IPS DF 19.7 (cell line): Measurements from ENCODE around the gene SLC7A8.
"Not testable (repeated sequence)": the region's sequence is repeated elsewhere in the genome, so short reads cannot be mapped to it uniquely, and the experiment has no call there.

Source experiments
- DNase-seq: peaks from one replicate; pipeline ENCODE4 v3.0.0-alpha.2; 2013; ENCODE audit warnings: low read depth, low spot score

Gene SLC7A8

DNA sequence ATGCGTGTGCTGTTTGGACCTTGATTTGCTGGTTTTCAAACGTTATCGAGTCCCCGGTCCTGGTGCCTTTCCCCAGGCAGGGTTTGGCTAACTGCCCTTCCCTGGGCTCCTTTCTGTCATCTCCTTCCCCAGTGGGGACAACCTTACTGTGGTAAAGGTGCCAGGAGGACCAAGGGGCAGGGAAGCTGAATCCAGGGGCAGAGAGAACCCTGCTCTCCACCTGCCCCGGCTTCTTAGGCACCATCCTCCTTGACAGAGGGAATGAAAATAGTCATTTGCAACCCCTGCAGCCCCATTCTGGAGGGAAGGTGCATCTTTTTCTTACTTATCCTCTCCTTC is 69.4 kb downstream of the SLC7A8 start:
- DNase-seq, result no peak

DNA sequence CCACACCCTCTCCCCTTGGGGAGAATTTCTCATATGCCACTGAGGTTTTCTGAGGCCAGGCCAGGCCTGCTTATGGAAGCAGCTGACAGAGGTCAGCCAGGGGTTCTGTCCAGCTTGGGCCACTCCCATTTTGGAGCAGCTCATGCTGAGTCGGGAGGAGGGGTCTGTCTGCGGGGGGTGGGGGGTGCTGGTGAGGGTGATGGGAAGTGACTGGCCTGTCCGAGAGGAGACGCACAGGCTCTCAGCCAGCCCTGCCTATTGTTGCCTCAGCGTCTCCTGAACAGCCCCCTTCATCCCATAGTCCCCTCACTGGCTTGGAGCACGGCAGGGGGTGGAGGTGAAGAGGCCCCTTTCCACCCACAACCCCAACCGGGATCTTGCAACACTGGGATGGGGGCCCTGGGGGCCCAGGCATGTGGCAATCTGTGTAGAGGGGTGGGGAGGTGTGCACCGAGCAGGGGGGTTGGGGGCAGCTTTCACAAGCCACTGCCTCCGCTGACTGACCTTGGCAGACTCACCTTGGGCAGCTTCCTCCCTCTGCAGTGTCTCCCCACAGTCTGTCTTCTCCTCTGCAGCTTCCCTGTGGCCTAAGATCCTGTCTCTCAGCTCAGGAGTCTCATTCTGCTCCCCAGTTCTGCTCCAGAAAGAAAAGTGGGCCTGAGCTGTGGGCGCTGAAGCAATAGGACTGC is 69.9 kb downstream of the SLC7A8 start:
- no peak for DNase-seq

DNA sequence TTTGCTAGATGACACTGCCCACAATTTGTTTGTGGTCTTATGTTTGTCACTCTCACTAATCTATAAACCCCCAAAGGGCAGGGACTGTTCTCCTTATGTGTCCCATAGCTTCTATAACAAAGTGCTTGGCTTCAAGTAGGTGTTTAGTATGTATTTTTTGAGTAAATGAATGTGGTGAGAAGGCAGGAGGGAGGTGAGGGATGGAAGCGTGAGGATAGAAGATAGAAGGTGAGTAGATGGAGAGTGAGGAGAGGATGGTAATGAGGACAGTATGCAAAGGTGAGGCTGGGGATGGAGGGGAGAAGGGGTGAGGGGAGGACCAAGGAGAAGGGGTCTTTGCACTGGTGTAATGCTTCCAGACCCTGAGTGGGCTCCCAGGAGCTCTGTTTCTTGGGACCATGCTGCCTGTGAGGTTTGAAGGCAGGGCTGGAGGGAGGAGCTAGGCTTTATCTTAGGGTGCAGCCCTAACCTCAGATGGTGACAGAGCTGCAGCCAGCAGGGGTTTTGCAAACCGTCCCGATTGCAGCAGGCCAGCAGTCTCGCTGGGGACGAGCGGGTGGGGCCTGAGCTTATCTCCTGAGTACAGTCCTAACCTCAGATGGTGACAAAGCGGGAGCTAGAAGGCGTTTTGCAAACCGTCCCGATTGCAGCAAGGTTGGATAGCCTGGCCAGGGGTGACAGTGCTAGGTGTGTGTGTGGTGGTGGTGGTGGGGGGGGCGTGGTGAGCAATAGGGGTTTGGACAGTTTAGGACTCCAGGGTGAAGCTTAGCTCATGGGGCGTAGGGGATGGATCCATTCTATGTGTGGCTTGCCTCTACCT is 70.9 kb downstream of the SLC7A8 start:
- DNase-seq, result no peak

DNA sequence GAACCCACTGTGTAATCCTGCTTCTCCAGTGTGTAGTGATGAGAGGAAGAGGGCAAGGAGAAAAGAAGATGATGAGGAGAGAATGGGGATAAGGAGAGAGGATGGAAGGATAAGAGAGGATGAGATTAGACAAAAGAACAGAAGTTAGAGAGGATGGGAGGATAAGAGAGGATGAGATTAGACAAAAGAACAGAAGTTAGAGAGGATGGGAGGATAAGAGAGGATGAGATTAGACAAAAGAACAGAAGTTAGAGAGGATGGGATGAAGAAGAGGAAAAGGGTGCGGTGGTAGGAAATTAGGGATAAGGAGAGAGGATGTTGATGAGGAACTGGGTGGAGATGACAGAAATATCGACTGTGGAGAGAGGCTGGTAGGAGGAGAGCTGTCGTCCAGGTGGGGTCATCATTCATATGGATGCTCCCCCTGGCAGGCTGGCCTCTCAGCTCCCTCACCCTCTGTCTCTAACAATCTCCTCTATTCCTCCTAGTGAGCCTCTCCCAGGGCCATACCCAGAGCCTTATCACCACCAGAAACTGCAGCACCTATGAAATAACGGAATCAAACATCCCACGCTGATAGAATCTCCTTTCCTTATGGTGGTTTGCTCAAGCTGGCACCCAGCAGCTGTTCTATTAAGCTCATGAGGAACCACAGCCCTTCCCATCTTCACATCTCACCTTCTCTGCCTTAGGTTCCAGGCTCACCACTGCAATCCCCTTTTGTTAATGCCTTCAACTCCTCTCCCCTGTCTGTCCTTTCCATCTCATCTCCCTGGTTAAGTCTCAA is 72.7 kb downstream of the SLC7A8 start:
- DNase-seq, result no peak

DNA sequence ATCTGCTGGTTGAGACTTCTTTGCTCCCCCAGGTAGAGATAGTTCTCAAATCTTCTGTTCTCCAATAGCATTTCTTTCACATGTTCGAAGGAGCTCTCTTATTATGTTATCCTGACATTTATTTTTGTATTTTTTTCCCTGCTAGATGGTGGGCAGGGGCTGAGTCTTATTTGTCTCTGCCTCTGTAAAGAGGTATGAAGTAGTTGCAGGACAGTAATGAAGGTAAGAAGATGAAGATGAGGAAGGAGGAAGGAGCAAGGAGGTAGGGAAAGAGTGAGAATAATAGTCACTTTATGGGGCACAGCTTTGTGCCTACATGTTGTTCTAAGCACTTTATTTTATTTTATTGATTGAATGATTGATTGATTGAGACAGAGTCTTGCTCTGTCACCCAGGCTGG is 73.7 kb downstream of the SLC7A8 start:
- no peak for DNase-seq

DNA sequence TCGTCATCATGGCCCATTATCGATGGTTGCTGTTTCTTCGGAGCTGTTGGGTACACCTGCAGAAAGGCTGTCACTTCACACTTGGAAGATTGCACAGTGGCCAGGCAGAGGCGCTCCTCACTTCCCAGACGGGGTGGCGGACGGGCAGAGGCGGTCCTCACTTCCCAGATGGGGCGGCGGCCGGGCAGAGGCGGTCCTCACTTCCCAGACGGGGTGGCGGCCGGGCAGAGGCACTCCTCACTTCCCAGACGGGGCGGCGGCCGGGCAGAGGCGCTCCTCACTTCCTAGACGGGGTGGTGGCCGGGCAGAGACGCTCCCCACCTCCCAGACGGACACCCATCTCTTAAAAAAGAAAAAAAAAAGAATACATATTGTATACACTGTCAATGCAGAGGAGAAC is 75.3 kb downstream of the SLC7A8 start:
- DNase-seq, result not testable (repeated sequence)

DNA sequence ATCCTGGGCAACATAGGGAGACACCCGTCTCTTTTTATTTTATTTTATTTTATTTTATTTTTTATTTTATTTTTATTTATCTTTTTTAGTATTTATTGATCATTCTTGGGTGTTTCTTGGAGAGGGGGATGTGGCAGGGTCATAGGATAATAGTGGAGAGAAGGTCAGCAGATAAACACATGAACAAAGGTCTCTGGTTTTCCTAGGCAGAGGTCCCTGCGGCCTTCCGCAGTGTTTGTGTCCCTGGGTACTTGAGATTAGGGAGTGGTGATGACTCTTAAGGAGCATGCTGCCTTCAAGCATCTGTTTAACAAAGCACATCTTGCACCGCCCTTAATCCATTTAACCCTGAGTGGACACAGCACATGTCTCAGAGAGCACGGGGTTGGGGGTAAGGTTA is 75.8 kb downstream of the SLC7A8 start:
- not testable (repeated sequence) for DNase-seq

DNA sequence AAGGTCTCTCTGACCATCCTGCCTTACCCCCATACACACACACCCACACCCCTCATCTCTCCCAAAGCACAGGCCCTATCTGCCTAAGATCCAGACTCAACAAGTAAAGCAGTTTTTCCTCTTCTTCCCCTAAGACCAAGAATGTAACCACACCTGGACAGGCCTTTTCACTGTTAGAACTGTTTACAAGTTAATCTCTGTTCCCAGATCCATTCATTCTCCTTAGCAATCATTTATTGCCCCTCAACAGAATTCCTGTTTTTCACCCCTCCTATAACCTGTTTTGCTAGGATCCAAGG is 76.8 kb downstream of the SLC7A8 start:
- DNase-seq, result no peak

DNA sequence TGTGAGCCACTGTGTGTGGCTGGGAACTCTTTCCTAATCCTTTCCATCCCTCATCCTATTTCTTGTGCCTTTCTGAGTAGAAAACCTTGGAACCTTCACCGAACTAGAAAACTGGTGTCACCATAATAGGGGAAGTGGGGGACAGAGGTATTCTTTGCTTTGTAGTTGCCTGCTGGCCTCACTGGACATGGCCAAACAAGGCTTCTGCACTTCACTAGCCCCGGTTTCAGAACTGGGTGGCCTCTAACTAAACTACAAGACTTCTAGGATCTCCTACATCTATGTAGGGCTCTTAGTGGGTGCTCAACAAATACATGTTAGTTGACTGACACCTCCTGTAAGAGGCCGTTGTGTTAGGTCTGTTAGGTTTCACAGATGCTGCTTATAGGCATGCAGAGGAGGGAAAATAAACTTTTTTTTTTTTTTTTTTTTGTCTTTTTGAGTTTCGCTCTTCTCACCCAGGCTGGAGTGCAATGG is 78.1 kb downstream of the SLC7A8 start:
- DNase-seq, result no peak

DNA sequence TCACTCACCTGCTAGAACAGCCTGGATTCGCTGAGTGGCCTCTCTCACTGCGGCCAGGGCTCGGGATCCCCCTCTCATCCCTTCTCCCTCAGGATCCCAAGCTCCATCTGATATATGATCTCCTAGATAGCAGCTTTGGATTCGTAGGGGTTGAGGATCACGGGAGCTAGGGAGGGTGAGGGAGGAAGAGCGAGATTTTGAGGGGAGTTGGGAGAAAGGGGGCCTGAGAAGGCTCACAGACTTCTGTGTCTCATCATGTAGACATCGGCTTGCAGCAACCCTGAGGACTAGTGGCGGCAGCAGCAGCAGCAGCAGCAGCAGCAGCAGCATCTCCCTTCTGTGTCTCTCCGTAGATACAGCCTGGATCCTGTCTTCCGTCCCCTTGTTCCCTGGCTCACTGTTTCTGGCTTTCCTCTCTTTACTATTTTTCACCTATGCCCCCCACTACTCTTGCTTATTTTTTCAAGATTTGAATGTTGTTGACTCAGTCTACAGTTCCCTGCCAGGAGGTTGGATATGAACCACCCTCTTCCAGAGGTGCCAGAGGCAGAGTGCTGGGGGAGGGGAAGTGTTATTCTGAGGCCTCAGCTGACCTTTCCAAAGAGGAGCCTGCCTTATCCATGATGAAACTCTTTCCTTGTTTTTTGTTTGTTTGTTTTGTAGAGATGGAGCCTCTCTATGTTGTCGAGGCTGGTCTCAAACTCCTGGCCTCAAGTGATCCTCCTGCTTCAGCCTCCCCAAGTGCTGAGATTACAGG is 78.7 kb downstream of the SLC7A8 start, which contains the start of gene CIROP:
Gene CIROP, minus strand, starts transcription at position 399 of the 757 bp plus-strand sequence. Its CDS starts 69 bp downstream, at position 330.
- no peak for DNase-seq

DNA sequence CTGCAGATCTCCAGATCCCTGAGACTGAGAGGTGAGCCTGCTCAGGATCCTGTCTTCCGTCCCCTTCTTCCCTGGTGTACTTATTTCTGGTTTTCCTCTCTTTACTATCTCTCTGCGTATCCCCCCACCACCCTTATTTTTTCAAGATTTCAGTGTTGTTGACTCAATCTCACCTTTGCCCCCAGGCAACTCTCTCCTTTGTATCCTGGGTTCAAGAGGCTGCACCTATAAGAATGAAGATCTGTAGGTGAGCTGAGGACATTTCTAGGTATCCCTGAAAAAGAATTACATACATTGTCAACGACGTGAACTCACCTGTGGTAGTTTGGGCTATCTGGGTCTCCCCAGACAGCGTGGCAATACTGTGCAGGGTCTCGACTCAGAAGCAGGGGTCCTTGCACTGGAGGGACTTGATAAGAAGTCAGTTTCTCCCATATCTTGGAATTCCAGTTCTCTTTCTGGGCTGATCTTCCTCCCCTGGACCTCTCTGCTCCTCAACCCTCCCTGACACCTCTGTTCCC is 79.3 kb downstream of the SLC7A8 start:
- no peak for DNase-seq

DNA sequence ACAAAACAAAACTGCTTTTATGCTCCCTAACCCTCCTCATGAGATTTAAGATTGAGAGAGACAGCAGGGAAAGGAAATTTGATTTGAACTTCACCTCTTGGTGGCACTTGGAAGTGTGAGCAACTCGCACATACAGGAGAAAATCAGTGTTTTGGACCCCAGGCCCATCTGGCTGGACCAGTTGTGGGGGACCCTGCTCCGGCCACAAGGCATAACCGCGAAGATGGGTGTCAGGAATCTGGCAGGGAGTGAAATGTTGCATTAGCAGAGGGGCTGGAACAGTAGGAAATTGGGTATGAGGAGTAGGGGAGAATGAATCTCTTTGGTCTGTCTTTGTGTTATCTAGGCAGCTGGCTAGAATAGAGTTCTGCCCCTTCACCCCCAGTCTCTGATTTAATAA is 79.9 kb downstream of the SLC7A8 start:
- no peak for DNase-seq

DNA sequence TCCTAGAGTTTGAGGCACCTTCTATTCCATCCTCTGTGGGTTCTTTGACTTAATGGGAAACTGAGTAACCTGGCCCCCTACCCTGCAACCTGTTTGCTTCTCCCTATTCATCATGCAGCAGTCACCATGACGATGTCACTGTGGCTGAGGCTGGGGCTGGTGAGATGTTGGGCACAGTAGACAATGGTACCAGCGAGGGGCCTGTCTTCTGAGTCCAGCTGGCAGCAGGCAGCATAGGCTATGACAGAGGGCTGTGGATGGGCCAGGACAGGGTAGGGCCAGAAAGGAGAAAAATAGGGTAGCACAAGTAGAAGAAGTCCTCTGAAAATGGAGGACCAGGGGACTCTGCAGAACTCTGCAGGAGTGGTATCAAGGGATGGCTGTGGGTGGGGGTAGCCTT is 80.7 kb downstream of the SLC7A8 start:
- DNase-seq, result no peak

DNA sequence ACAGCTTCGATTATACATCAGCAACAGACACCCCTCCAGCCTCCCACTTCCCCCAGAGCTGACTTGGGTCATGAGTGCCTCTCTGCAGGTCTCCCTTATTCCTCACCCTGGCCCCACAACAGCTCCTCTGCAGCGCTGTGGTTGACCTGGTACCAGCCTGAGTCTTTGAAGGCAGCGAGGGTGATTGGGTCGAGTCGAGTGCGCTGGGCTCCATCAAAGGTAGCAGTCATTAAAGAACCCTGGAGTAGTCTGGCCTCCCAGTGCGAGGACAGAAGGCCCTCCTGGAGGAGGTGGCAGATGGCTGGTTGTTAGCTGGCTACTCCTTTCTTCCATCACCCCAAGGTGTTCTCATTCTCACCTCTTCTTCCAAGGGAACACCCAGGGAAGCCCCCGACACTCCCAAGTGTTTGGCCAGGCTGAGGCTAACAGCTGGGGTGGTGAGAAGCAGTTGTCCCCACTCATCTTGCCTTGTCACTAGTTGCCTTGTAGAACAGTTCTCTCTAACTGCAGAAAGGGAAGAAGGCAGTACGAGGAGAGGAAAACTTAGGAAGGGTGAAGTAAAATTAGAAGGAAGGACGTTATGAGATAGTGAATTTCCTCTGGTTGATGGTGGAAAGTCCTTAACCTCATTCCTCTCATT is 81.4 kb downstream of the SLC7A8 start:
- no peak for DNase-seq

DNA sequence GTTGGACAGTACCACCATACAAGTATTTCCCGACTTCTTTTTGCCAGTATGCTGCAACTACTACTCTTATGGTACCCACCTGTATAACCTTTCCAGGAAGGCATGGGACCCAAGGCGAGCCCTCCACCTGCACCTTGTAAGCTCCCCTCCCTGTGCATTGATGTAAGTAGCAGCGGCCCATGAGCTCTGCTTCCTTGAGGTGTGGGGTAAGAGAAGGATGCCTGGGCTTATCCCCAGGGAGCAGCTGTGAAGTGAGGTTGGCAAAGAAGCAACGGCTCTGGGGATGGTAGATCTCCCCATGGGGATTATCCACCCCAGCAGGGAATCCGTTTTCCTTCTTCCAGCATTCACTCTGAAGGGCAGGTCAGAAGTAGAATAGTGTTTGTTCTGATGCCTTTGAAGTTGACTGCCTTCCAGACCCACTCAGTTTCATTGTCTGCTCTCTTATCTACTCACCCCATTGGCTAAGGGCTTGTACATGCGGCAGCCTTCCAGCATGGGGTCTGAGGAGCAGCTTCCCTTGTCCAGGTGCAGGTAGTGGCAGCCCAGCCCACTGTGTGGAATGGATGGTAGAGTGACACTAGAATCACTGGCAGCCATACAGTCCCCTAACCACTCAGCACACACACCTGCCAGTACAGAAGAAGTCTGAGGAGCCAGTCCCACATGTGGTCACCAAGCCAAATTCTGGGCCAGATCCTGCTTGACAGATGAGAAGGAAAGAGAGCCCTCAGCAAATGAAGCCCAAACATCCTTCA is 82.1 kb downstream of the SLC7A8 start:
- DNase-seq, result no peak

DNA sequence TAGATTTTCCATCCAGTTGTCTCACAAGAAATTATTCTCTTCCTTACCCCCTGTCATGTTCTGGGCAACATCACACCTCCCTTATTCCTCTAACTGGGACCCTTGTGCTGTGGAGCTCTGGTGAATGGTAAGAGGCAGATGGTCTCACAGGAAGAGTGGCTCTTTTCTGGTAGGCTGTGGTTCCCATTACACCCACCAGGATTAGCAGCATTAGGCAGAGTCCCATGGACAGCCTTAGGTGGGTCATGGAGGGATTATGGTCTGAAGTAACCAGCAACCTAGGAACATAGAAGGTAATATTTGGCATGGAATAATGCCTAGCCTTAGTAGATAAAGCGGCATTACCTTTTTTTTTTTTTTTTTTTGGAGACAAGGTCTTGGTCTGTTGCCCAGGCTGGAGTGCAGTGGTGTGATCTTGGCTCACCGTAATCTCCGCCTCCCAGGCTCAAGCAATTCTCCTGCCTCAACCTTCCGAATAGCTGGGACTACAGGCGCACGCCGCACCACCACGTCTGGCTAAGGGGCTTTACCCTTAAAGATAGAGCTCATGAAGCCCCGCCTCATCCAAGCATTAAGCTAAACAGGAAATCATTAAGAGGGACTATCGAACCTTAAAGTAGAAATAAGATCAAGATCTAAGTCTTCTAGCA is 84.1 kb downstream of the SLC7A8 start:
- no peak for DNase-seq

DNA sequence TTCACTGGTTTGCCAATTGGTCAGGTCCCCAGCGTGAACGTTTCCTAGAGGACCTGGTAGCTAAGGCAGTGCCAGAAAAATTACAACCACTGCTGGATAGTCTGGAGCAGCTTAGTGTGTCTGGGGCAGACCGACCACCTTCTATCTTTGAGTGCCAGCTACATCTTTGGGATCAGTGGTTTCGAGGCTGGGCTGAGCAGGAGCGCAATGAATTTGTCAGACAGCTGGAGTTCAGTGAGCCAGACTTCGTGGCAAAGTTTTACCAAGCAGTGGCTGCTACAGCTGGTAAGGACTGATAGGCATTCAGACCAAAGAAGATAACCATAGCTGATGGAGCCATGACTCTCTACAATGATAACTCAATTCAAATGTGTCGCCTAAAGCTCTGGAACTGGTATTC is 85.7 kb downstream of the SLC7A8 start:
- no peak for DNase-seq

DNA sequence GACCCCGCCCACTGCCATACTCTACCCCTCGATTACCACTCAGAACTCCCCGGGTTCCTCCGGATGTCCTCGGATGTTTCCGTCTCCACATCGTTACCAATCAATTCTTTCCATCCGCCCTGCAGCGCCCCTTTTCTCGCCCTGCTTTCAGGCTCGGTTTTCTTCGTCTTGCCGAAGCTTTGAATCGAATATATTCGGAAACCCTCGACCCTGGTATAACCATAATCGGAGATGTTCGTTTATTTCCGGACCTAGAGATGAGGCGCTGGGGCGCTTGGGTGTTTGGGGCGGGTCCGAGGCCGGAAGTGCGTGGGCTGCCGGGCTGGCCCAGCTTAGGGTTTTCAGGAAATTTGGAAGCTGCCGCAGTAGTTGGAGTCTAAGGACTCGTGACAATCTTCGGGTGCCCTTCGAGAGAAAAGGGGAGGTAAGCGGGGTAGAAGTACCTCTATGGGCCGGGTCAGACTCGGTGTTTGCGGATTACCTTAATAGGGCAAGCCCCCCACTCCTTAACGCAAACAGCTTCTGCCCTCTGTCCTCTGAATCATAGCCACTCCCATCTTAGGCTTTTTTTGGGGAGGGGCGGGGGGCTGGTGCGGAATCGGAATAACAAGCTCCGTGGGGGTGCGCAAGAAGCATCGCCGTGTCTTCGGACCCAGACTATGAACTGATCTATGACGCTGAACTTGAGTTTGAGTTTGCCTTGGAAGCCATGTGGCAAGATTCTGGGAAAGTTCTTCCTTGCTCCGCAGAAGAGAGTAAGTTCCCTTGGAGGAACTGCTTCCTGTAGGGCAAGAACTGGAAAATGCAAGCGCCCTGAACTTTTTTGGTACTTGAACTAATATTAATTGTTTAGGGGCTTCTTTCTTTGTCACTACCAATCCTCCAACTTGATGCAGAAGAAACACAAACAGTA is 88.0 kb downstream of the SLC7A8 start, which contains the start of gene C14orf119:
Gene C14orf119, plus strand, starts transcription at position 310 of the 913 bp plus-strand sequence. CDS start 2,154 bp downstream, outside the sequence.
- peak; percentile 96 for DNase-seq
